Osteoblast (primary cell): ENCODE measurements around the gene TGFB1. TPM values are rescaled to one million over a fixed set of nuclear protein-coding genes. Genes with fewer than 3 reads are reported as not detected.

Source experiments
- DNase-seq: peaks from one replicate; pipeline ENCODE4 v3.0.0; 2011; ENCODE audit warnings: low spot score, mixed read lengths; ENCODE audit not compliant: insufficient read length; ENCODE audit errors: missing footprints
- H2AFZ ChIP-seq: 2 replicates; pipeline ENCODE4 v1.6.0; 2011; ENCODE audit warnings: mild to moderate bottlenecking, low read length
- H3K27ac ChIP-seq: 2 replicates; pipeline ENCODE4 v1.5.1; 2011; ENCODE audit warnings: mild to moderate bottlenecking, low read depth, low read length, moderate library complexity
- H3K27me3 ChIP-seq: 2 replicates; pipeline ENCODE4 v1.6.0; 2012; ENCODE audit warnings: mild to moderate bottlenecking, control low read depth, inconsistent platforms, low read length, moderate library complexity; ENCODE audit not compliant: insufficient read depth
- H3K36me3 ChIP-seq: 2 replicates; pipeline ENCODE4 v1.5.1; 2011; ENCODE audit warnings: mild to moderate bottlenecking, low read length, control low read depth, moderate library complexity; ENCODE audit not compliant: insufficient read depth
- H3K4me1 ChIP-seq: 2 replicates; pipeline ENCODE4 v1.5.1; 2011; ENCODE audit warnings: mild to moderate bottlenecking, low read length, control low read depth, moderate library complexity; ENCODE audit not compliant: insufficient read depth
- H3K4me2 ChIP-seq: 2 replicates; pipeline ENCODE4 v1.6.0; 2011; ENCODE audit warnings: mild to moderate bottlenecking, low read length; ENCODE audit not compliant: insufficient read depth
- H3K4me3 ChIP-seq: fragments of 200-600 bp; sonication (generic); 3 replicates; pipeline ENCODE4 v1.5.1; 2012; ENCODE audit warnings: mild to moderate bottlenecking, low read length, inconsistent platforms; ENCODE audit not compliant: insufficient read depth
- H3K79me2 ChIP-seq: 2 replicates; pipeline ENCODE4 v1.6.0; 2012; ENCODE audit warnings: mild to moderate bottlenecking, low read length, control low read depth, inconsistent platforms; ENCODE audit not compliant: insufficient read depth
- H3K9me3 ChIP-seq: 2 replicates; pipeline ENCODE4 v1.5.1; 2011; ENCODE audit warnings: low read depth, low read length, control low read depth
- H4K20me1 ChIP-seq: 2 replicates; pipeline ENCODE4 v1.6.0; 2012; ENCODE audit warnings: mild to moderate bottlenecking, low read length, control low read depth; ENCODE audit not compliant: insufficient read depth
- CTCF ChIP-seq: IDR thresholded peaks from 2 replicates; pipeline ENCODE4 v1.5.1; 2011; ENCODE audit warnings: mild to moderate bottlenecking, low read depth, low read length, moderate library complexity; ENCODE audit errors: extremely low read depth
- total RNA-seq: library from RNA; depleted of rRNA; stranded (reverse); fragments of >200 nt; gene quantifications from 2 replicates; pipeline ENCODE4 v1.2.3, GENCODE V29; 2012

The TGFB1 gene
- total RNA-seq, 1 donor: 17.4 TPM

- no peak for DNase-seq
- Histone ChIP-seq H3K9me3 (no peaks in the 10 kb centered on the region), H3K79me2 (peaks cover 22% of the 10 kb centered on the region), H3K27me3 (no peaks in the 10 kb centered on the region), H3K27ac (peak overlapping the region; percentile 96), H3K4me3 (no peak overlapping the region), H3K36me3 (peaks cover 62% of the 10 kb centered on the region), H4K20me1 (peaks cover 8% of the 10 kb centered on the region), H2AFZ (no peak overlapping the region), H3K4me1 (peaks cover 26% of the 10 kb centered on the region), H3K4me2 (no peak overlapping the region)
- no peak for TF ChIP-seq CTCF
These were observed 45.7 kb downstream of the TGFB1 start for GRCh38 chr19:41307954-41308449.

- Histone ChIP-seq H3K27ac (no peak overlapping the region), H3K36me3 (peaks cover 61% of the 10 kb centered on the region)
These were observed 46.4 kb downstream of the TGFB1 start for GRCh38 chr19:41307090-41307875.

GRCh38 chr19:41305927-41306793, 47.6 kb downstream of the TGFB1 start:
- H4K20me1 ChIP-seq: peaks cover 7% of the 10 kb centered on the region
- TF ChIP-seq CTCF: no peak
- no peak overlapping the region for H3K4me3 ChIP-seq
- H3K4me1 ChIP-seq: peaks cover 18% of the 10 kb centered on the region
- H2AFZ ChIP-seq: no peak overlapping the region
- H3K36me3 ChIP-seq: peaks cover 67% of the 10 kb centered on the region
- H3K4me2 ChIP-seq: no peak overlapping the region
- no peak for DNase-seq
- H3K9me3 ChIP-seq: no peaks in the 10 kb centered on the region
- H3K27ac ChIP-seq: peak overlapping the region; percentile 50
- peaks cover 8% of the 10 kb centered on the region for H3K79me2 ChIP-seq
- H3K27me3 ChIP-seq: no peaks in the 10 kb centered on the region

More at GRCh38 chr19:41307090-41307875, 46.4 kb downstream of the TGFB1 start:
- no peak for DNase-seq
- Histone ChIP-seq H3K4me2 (no peak overlapping the region), H3K4me1 (peaks cover 26% of the 10 kb centered on the region), H3K9me3 (no peaks in the 10 kb centered on the region), H2AFZ (no peak overlapping the region), H3K27me3 (no peaks in the 10 kb centered on the region), H4K20me1 (peaks cover 7% of the 10 kb centered on the region), H3K4me3 (no peak overlapping the region), H3K79me2 (peaks cover 15% of the 10 kb centered on the region)
- TF ChIP-seq CTCF: no peak
